Measurements from ENCODE around the gene MAPT. TPM values are rescaled to one million over a fixed set of nuclear protein-coding genes. Genes with fewer than 3 reads are reported as not detected.
A peak's percentile ranks its signal among the peaks of the same experiment; 100 is the strongest.

Gene MAPT
- total and polyA plus RNA-seq, 2 of the 4 experiments (the other 2 are of a cell fraction): 0.18 to 0.19 TPM

GRCh38 chr17:46007461-46007965, 113.2 kb downstream of the MAPT start:
- H3K4me1 ChIP-seq (ENCODE audit: control insufficient read depth, insufficient read depth, low read length): peaks cover 6% of the 10 kb centered on the region
- H4K91ac ChIP-seq (ENCODE audit: insufficient read depth, low read depth, low read length): no peak overlapping the region
- H2BK15ac ChIP-seq (ENCODE audit: low read depth, low read length): no peak overlapping the region
- peaks cover 5% of the 10 kb centered on the region for H3K27me3 ChIP-seq (ENCODE audit: control insufficient read depth, insufficient read depth, low read length)
- dilution Hi-C loops (cut with HindIII; ENCODE audit: low sequenced_read_pairs, unreplicated experiment): no loop called here
- ChIA-PET POLR2A (ENCODE audit: unreplicated experiment) (interaction anchor here (0.5 to 0.6 kb wide), 2 partner anchors 248 to 272 kb away, joined by 3 read pairs; no protein-coding TSS in a partner anchor), CTCF (interaction anchor here (1.2 kb wide), 1 partner anchor 280 kb away, joined by 3 read pairs; no protein-coding TSS in a partner anchor)
- TF ChIP-seq CTCF (conservative IDR thresholded peaks at IDR 0.05; ENCODE audit: low read depth, low read length) (no peak), MAFK (IDR thresholded peaks at IDR 0.05; ENCODE audit: low read depth, low read length) (peak; percentile 40), CEBPB (IDR thresholded peaks at IDR 0.05; ENCODE audit: low read depth, low read length) (no peak), BHLHE40 (IDR thresholded peaks at IDR 0.05; ENCODE audit: low read depth, low read length) (no peak)
- no peak overlapping the region for H3K9ac ChIP-seq (ENCODE audit: low read depth, low read length)
- no peak overlapping the region for H2AFZ ChIP-seq (replicated peaks; ENCODE audit: low read length, poor library complexity)
- H3K9me3 ChIP-seq (ENCODE audit: control insufficient read depth, insufficient read depth, low read length): no peaks in the 10 kb centered on the region
- H3K4ac ChIP-seq (ENCODE audit: low read depth, low read length): no peak overlapping the region
- no peaks in the 10 kb centered on the region for H3K36me3 ChIP-seq (ENCODE audit: control insufficient read depth, insufficient read depth, low read length)
- no peak overlapping the region for H3K14ac ChIP-seq (replicated peaks; ENCODE audit: low read depth, low read length)
- H2AK9ac ChIP-seq (replicated peaks; ENCODE audit: low read depth, low read length, poor library complexity): no peak overlapping the region
- H2BK20ac ChIP-seq (ENCODE audit: low read depth, low read length): no peak overlapping the region
- no peak overlapping the region for H3K23ac ChIP-seq (ENCODE audit: low read depth, low read length)
- no peak overlapping the region for H3K27ac ChIP-seq (ENCODE audit: insufficient read depth, low read length)
- intact Hi-C loops (cut with micrococcal nuclease): loop anchor here (10.0 kb wide), 1 partner anchor 277 kb away; no protein-coding TSS in a partner anchor
- DNase-seq (no peak), ATAC-seq (ENCODE audit: low read depth) (no peak)
- H3K18ac ChIP-seq (ENCODE audit: low read depth, low read length): no peak overlapping the region
- H2BK5ac ChIP-seq (ENCODE audit: low read depth, low read length, poor library complexity, severe bottlenecking): no peak overlapping the region
- H3K4me2 ChIP-seq (ENCODE audit: low read depth, low read length): no peak overlapping the region
- H3K9me1 ChIP-seq (ENCODE audit: insufficient read depth, low read length): no peaks in the 10 kb centered on the region
- no peak overlapping the region for H3K4me3 ChIP-seq (ENCODE audit: insufficient read depth, low read depth, low read length)
- WGBS, 2 experiments (ENCODE audit: extremely low coverage in 2 of 2, insufficient read length in 1 of 2): no CpG with 5 or more reads among the region's 2 CpGs
- in situ Hi-C loops (cut with MboI; ENCODE audit: low sequenced_read_pairs): no loop called here
- H3K56ac ChIP-seq (ENCODE audit: extremely low read depth, insufficient read depth, low read length): no peak overlapping the region
- no peak overlapping the region for H4K5ac ChIP-seq (ENCODE audit: low read depth, low read length)
- H4K8ac ChIP-seq (ENCODE audit: low read depth in 2 of 2, low read length in 2 of 2): no peak overlapping the region
- no peak overlapping the region for H2BK120ac ChIP-seq (ENCODE audit: low read depth, low read length)
- H4K20me1 ChIP-seq (ENCODE audit: insufficient read depth, low read length): no peaks in the 10 kb centered on the region
- H2AK5ac ChIP-seq (ENCODE audit: low read depth, low read length): no peak overlapping the region
- no TSS peak for BruUV-seq (replicated peaks)
- no peaks in the 10 kb centered on the region for H3K79me1 ChIP-seq (ENCODE audit: low read depth in 1 of 2, low read length in 2 of 2)

Data from IMR-90 (cell line).